ENCODE results near the gene INAFM2. TPM values are rescaled to one million over a fixed set of nuclear protein-coding genes. Genes with fewer than 3 reads are reported as not detected.

INAFM2 gene
- total and polyA plus RNA-seq, 2 experiments from 2014 or later, result 186 to 217 TPM

GRCh38 chr15:40281801-40282146, 41.7 kb upstream of the INAFM2 start:
- no peak for DNase-seq (ENCODE audit: low read depth in 1 of 2, low spot score in 1 of 2)
- Histone ChIP-seq H3K4me3 (peak overlapping the region; percentile 34), H3K4me1 (ENCODE audit: low read depth) (peaks cover 51% of the 10 kb centered on the region), H3K36me3 (no peaks in the 10 kb centered on the region), H3K9me3 (ENCODE audit: low read depth) (no peaks in the 10 kb centered on the region), H3K27me3 (peaks cover 38% of the 10 kb centered on the region), H3K27ac (no peak overlapping the region)
- no peak for TF ChIP-seq CTCF (IDR thresholded peaks at IDR 0.05; ENCODE audit: low read depth, low read length)

GRCh38 chr15:40282147-40282868, 41.2 kb upstream of the INAFM2 start:
- Histone ChIP-seq H3K4me1 (ENCODE audit: low read depth) (peaks cover 51% of the 10 kb centered on the region), H3K36me3 (no peaks in the 10 kb centered on the region), H3K27me3 (peaks cover 38% of the 10 kb centered on the region), H3K9me3 (ENCODE audit: low read depth) (no peaks in the 10 kb centered on the region), H3K27ac (no peak overlapping the region), H3K4me3 (peak overlapping the region; percentile 34)
- peak; percentile 37 for TF ChIP-seq CTCF (IDR thresholded peaks at IDR 0.05; ENCODE audit: low read depth, low read length)
- DNase-seq (ENCODE audit: low read depth in 1 of 2, low spot score in 1 of 2), result peak; percentile 15 to 60

- Histone ChIP-seq H3K27me3 (peaks cover 38% of the 10 kb centered on the region), H3K4me3 (peak within 1 kb of the TSS; percentile 34), H3K27ac (no peak within 1 kb of the TSS), H3K36me3 (no peaks in the 10 kb centered on the region), H3K4me1 (ENCODE audit: low read depth) (peaks cover 51% of the 10 kb centered on the region), H3K9me3 (ENCODE audit: low read depth) (no peaks in the 10 kb centered on the region)
- no peak for TF ChIP-seq CTCF (IDR thresholded peaks at IDR 0.05; ENCODE audit: low read depth, low read length)
- DNase-seq (ENCODE audit: low read depth in 1 of 2, low spot score in 1 of 2), result peak in 1 of 2 donors; percentile 53
Measured at GRCh38 chr15:40282869-40283614, 40.5 kb upstream of the INAFM2 start, which contains the start of gene ANKRD63. TSS of gene ANKRD63 (minus strand) at chr15:40283064. CDS start at chr15:40282586, 478 bp downstream.

GRCh38 chr15:40283615-40284300, 39.7 kb upstream of the INAFM2 start:
- no peak for DNase-seq (ENCODE audit: low read depth in 1 of 2, low spot score in 1 of 2)
- peaks cover 38% of the 10 kb centered on the region for H3K27me3 ChIP-seq
- H3K36me3 ChIP-seq, result no peaks in the 10 kb centered on the region
- peaks cover 46% of the 10 kb centered on the region for H3K4me1 ChIP-seq (ENCODE audit: low read depth)
- H3K27ac ChIP-seq, result no peak overlapping the region
- no peaks in the 10 kb centered on the region for H3K9me3 ChIP-seq (ENCODE audit: low read depth)
- TF ChIP-seq CTCF (IDR thresholded peaks at IDR 0.05; ENCODE audit: low read depth, low read length), result no peak
- H3K4me3 ChIP-seq, result peak overlapping the region; percentile 34

GRCh38 chr15:40285151-40285550, 38.3 kb upstream of the INAFM2 start:
- peak overlapping the region; percentile 90 for H3K27ac ChIP-seq
- H3K27me3 ChIP-seq, result peaks cover 39% of the 10 kb centered on the region
- DNase-seq (ENCODE audit: low read depth in 1 of 2, low spot score in 1 of 2), result peak; percentile 18 to 61
- no peaks in the 10 kb centered on the region for H3K36me3 ChIP-seq
- peaks cover 35% of the 10 kb centered on the region for H3K4me1 ChIP-seq (ENCODE audit: low read depth)
- no peaks in the 10 kb centered on the region for H3K9me3 ChIP-seq (ENCODE audit: low read depth)
- H3K4me3 ChIP-seq, result no peak overlapping the region
- TF ChIP-seq CTCF (IDR thresholded peaks at IDR 0.05; ENCODE audit: low read depth, low read length), result no peak

Measured in cardiac muscle cell (in vitro differentiated cells and primary cell).